SH-SY5Y (cell line): ENCODE measurements around the gene CACNA2D1.

ENCODE experiments used
- GATA2 ChIP-seq: IDR thresholded peaks from 2 replicates; pipeline ENCODE4 v1.6.1; 2011; ENCODE audit warnings: mild to moderate bottlenecking, low read depth, low read length
- GATA3 ChIP-seq: IDR thresholded peaks from 2 replicates; pipeline ENCODE4 v1.6.1; 2011; ENCODE audit warnings: low read depth, mild to moderate bottlenecking, low read length, moderate library complexity

GRCh38 chr7:82234457-82235049 is 209.0 kb downstream of the CACNA2D1 start:
- TF ChIP-seq GATA2 (no peak), GATA3 (no peak)
